ENCODE data around the gene ZC3H4.

Gene ZC3H4

DNA sequence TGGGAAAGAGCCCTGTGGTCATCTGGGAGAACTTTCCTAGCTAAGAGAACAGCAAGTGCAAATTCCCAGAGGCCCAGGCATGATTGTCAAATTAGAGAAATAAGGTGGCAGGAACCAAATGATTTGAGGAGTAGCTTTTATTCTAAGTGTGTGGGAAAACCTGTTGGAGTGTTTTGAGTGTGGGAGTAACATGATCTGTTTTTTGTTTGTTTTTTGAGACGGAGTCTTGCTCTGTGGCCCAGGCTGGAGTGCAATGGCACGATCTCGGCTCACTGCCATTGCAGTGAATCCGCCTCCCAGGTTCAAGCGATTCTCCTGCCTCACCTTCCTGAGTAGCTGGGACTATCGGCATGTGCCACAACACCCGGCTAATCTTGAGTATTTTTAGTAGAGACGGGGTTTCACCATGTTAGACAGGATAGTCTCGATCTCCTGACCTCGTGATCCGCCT is 19.5 kb upstream of the ZC3H4 start:
- no peak for DNase-seq

DNA sequence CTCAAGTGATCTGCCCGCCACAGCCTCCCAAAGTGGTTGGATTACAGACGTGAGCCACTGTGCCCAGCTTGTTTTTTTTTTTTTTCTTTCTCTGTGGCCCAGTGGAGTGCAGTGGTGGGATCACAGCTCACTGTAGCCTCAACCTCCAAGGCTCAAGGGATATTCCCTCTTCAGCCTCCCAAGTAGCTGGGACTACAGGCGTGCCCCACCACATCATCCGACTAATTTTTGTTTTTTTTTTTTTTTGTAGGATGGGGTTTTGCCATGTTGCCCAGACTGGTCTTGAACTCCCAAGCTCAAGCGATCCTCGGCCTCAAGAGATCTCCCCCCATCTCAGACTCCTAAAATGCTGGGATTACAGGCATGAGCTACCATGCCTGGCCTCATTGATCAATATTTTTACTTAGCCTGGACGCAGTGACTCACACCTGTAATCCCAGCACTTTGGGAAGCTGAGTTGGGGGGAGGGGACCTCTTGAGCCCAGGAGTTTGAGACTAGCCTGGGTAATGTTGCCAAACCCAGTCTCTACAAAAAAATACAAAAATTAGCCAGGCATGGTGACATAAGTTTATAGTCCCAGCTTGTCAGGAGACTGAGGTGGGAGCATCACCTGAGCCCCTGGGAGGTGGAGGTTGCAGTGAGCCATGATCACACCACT is 18.7 kb upstream of the ZC3H4 start:
- DNase-seq = no peak

DNA sequence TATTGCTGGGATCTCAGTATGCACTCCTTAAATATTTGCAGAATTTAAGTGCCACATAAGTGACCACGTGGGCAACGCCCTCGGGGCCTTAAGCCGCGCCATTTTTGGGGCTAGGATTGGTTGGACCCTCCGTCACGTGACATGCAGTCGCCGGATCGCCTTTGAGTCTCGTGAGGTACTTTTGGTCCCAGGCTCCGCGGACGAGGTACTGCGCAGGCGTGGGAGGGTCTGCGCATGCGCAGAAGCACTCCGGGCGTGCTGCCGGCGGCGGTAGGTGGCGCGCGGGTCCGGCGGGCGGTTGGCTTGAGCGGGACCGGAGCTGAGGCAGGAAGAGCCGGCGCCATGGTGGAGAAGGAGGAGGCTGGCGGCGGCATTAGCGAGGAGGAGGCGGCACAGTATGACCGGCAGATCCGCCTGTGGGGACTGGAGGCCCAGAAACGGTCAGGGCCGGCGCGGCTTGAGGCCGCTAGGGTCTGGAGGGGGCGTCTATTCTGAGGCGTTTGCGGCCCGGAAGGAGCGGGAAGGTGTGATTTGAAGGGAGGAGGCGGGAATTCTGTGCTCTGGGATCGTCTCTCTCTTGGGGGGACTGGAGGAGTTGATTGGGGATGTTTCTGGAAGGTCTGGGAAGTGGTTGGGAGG is 17.1 kb upstream of the ZC3H4 start, which contains the start of gene SAE1:
TSS of gene SAE1 (plus strand) at position 247 of the 639 bp plus-strand sequence. CDS start at position 343, 96 bp downstream.
- peak; percentile 99 for DNase-seq

DNA sequence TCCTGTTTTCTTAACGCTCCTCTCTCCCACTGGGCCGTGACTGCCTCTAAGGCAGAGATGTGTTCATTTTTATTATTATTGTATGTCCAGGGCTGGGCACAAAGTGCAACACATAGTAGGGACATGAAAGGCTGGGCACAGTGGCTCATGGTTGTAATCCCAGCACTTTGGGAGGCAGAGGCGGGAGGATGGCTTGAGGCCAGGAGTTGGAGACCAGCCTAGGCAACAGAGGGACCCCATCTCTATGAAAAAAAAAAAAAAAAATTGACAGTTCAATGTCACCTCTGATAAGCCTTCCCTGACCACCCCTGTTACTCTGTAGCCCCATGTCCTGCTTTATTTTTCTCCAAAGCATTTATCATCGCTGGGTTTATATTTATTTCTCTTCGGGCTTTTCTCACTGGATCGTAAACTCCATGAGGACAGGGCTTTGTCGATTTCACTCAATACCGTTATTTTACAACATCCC is 16.6 kb upstream of the ZC3H4 start:
- no peak for DNase-seq

DNA sequence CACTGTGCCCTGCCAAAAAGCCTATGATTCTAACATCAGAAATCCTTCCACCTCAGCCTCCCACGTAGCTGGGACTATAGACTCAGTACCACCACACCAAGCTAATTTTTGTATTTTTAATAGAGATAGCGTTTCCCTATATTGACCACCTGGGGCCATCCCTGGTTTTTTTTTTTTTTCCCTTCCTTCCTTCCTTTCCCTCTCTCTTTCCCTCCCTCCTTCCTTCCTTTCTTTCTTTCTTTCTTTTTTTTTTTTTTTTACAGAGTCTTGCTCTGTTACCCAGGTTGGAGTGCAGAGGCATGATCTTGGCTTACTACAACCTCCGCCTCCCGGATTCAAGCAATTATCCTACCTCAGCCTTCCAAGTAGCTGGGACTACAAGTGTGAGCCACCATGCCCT is 16.0 kb upstream of the ZC3H4 start:
- no peak for DNase-seq

DNA sequence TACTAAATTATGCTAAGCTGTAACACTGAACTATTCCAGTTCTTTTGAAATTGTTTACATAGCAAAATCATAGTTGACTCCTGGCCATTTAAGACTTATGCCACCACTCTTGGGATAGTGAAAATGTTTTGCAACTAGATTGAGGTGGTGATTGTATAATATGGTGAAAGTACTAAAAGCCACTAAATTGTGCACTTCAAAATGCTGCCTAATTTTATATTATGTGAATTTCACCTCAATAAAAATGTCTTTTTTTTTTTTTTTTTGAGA is 12.0 kb upstream of the ZC3H4 start:
- DNase-seq = no peak

DNA sequence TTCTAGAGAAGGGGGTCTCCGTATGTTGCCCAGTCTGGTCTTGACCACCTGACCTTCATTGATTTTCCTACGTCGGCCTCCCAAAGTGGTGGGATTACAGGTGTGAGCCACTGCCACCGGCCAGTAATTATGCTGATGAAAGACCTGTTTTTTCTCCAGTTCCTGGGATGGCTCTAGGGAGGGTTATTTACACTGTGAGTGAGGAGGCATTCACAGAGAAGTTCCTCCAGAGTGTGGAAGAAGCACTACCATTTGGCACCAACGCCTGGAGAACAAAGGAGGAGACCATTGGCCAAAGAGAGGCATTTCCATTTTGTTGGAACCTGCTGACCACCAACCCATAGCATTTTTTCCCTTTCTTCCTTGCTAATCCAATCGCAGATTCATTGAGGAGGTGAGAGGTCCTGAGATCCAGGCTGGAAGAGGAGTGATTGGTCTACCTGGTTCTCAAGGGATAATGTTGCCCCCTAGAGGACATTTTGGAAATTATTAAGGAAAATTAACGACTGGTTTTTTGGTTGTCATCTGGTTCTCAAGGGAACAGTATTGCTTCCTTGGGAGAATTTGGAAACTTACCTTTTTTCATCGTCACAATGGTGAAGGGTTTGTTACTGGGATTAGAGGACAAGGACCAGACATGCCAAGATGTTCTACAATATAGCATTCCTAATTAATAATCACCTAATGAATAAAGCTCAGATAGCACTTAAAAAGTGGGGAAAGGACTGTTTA is 11.5 kb upstream of the ZC3H4 start:
- DNase-seq = peak; percentile 71

DNA sequence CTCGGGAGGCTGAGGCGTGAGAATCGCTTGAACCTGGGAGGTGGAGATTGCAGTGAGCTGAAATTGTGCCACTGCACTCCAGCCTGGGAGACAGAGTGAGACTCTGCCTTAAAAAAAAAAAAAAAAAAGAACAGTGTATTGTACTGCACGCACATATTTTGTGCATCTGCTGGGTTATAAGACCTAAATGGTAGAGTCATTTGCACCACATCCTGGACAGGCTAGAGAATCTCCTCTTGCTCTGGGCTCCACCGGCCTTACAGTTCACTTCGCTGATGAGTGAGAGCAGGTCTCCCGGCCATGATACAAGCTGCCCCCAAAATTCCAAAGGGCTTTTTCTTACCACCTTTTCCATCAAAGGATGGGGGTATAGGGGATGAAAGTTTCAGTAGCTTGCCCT is 9.8 kb upstream of the ZC3H4 start:
- peak; percentile 37 for DNase-seq

DNA sequence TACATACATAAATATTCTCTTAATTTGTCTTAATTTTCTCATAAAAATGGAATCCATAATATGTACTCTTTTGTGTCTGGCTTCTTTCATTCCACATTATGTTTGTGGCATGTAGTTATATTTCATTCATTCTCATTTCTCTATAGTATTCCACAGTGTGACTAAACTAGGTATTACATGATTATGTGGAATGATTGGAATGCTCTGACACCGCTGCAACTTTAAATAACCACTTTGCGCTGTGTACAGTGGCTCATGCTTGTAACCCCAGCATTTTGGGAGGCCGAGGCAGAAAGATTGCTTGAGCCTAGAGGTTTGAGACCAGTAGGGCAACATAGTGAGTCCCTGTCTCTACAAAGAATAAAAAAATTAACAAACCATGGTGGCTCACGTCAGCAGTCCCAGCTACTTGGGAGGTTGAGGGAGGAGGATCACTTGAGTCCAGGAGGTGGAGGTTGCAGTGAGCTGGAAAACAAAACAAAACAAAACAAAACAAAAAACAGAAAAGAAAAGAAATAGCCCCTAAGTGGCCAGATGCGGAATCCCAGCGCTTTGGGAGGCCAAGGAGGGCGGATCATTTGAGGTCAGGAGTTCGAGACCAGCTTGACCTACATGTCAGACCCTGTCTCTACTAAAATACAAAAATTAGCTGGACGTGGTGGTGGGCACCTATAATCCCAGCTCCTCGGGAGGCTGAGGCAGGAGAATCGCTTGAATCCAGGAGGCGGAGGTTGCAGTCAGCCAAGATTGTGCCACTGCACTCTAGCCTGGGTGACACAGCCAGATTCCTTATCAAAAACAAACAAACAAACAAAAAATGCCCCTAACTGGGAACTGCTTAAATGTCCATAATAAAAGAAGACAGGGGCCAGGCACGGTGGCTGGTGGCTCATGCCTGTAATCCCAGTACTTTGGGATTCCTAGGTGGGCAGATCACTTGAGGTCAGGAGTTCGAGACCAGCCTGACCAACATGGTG is 9.1 kb upstream of the ZC3H4 start:
- peak; percentile 87 for DNase-seq

DNA sequence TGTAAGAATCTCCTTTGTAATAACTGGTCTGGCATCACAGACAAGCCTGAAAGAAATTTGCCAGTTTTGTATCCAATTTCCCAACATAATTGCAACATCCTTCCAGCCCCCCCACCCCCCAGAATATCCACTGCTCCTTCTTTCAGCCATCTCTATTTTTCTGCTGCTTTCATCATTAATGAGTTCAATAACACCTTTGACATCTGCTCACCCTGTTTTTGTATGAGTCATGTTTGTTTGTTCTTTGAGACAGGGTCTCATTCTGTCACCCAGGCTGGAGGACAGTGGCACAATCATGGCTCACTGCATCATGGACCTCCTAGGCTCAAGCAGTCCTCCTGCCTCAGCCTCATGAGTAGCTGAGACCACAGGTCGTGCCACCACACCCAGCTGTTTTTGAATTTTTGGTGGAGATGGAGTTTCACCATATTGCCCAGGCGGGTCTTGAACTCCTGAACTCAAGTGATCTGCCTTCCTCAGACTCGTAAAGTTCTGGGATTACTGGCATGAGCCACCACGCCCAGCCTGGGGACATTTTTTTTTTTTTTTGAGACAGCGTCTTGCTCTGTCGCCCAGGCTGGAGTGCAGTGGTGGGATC is 7.0 kb upstream of the ZC3H4 start:
- DNase-seq = no peak

DNA sequence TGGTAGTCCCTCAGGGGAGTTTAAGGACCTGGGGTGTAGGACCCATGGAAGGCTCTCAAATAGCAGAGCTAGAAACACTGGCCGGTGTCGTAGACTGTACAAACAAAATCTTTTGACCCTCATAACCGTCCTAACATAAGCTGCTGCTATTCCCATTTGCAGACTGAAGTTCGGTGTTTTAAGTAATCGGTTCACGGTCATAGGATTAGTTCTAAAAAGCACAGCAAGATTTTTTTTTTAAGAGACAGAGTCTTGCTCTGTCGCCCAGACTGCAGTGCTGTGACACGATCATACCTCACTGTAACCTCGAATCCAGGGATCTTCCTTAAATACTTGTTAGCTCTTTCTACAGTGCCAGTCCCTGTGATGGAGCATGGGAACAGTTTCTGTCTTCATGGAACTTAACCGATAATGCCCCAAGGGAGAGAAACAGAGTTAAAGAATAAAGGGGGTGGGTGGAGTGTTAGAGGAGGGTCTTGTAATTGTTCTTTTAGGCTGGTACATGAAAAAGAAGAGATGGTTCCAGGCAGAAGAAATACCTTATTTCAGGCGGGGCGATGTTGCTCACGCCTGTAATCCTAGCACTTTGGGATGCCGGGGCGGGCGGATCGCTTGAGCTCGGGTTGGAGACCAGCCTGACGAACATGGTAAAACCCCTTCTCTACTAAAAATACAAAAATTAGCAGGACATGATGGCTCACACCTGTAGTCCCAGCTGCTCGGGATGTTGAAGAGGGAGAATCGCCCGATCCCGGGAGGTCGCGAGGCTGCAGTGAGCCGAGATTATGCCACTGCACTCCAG is 475 bp upstream of the ZC3H4 start:
- DNase-seq = no peak

DNA sequence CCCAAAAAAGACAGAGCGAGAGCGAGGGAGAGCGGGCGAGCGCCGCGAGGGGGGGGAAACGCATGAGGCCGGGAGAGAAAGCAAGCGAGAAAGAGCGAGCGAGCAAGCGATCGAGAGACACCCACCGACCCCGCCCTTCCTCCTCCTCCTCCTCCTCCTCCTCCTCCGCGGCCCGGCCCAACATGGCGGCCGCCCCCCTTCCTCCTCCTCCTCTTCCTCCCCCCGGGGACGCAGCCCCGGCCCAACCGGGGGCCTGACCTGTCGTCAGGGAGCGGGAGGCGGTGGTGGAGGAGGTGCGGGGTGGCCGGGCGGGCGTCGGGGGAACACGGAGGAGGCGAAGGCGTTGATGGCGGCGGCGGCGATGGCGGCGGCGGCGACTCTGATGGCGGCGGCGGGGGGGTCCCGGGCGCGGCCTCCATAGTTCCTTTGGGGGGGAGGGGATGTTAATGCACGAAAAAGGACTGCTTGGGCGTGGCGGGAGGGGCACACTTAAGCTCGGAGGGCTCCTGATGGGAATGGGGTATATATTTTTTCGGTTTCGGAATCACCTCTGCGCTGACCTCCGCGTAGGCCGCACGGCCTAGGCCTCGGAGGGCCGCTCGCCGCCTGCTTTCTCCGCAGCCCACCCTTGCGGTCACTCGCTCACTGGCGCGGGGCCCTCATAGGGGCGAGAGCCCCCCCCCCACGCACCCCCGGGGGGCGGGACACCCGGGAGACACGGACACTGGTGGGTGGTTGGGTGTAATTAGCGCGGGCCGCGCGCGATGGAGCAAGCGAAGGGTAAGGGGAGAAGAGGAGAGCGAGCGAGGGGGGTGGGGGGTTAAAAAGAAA is 1.2 kb downstream of the ZC3H4 start:
- peak; percentile 94 for DNase-seq

DNA sequence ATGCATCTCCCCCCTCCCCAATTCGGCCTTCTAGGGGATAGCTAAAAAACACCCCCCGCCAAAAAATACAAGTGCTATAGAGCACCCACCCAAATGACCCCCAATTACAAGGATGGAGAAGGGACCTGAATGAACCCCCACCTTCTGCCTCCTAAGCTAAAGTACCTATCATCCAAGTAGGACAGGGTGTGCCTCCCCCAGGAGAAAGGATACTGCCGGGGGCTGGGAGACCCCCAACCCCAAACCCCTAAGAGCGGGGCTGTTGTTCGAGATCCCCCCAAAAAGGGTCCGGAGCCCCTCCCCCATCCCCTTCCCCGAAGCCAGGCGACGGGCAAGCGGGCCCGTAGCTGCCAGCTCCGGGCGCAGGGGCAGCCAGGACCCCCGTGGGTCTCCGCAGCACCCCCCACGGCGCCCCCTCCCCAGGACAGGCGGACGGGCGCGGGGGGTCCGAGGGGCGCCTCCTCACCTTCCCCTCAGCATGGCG is 1.9 kb downstream of the ZC3H4 start:
- DNase-seq = no peak

DNA sequence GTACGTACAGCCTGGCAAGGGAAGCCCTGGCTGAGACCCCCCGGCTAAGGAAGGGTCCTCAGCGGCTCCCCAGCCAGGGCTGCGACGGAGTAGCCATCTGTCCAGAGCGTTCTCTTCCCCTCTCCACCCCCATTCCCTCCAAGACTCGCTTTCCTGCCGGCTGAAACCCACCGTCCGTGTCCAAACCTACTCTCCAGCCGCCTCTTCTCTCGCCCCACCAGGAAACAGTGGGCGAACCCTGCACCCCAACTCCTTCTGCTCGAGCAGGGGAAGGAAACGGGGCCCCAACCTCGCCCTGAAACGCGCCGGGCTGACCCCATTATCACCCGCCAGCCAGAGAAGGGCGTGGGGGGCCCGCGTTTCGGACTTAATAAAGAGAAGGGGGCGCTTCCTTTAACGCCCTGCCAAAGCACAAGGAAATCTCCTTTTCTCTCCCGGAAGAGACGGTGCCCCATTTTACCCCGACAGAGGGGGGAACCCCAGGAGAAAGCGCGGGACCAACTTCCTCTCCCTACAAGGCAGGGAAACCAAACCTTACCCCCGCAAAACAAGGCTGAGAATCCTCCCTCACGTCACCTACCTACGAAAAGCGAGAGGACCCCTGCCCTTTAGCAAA is 2.5 kb downstream of the ZC3H4 start:
- DNase-seq = no peak

DNA sequence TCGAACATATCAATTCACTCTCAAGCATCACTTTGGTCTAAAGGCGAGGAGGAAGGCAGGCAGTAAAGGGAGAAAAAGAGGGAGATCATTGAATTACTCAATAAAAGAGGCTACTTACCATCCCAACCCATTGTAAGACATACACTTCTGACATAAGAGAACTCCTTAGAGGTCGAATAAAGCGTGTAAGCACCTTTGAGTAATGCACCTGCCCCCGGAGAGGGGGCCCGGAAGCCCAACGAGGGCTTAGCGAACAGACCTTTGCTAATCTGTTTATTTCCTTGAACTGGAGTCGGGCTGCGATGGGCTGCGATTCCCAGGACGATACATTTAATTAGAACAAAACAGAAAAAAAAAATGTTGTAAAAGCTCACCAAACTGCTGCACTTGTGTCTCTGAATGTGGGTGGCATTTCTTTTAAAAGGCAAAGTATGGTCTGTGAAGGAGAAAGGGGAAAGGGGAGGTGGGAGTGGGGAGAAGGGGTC is 3.0 kb downstream of the ZC3H4 start:
- DNase-seq = no peak

DNA sequence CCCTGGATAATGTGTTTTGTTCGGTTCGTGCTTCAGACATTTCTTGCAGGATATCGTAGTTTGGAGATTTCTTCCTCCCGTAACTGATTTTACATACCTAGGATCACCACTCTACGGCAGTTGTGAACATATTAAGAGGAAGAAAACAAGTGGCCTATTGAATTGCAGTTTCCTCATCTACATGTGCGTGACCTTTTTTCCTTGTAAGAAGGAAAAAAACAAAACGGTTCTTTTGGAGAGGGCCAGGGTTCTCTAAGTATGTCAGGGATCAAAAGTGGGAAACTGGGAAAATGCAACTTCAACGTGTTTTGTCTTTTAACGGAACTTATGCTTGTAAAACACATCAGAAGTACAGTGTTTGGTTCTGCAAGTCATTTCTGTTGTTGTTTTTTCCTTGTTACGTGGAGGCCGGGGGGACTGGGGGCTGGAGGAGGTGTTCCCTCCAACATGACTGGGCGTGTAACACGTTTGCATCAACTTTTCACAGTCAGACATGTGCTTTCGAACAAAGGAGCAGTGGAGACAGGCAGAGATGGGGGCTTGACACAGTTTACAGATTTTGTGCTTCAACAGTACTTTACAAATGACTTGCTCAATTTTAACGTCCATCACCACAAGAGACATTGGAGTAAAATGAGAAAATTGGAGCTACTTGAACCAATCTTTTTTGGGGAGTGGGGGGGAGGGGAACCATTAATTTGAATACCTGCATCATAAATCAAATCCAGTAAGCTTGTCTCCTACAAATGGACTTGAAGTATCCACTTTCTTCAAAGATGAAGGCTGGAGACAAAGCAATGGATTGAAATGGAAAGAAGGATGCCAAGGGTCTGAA is 3.8 kb downstream of the ZC3H4 start:
- DNase-seq = peak; percentile 72

DNA sequence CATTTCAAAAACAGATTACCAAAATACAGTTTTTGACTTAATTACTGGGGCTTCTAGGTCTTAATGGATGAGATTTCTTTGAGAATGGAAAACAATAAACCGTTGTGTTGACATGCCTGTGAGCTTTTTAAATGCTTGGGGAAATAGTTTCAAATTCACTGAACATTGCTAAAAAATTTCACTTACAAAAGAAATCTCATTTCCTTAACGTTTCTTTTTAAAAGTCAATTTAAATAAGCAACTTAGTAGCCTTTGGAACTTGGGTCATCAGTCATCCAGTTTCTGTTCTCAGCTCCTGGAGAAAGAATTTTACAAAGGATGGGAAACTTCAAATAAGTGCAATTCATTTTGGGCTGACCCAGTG is 4.4 kb downstream of the ZC3H4 start:
- no peak for DNase-seq

DNA sequence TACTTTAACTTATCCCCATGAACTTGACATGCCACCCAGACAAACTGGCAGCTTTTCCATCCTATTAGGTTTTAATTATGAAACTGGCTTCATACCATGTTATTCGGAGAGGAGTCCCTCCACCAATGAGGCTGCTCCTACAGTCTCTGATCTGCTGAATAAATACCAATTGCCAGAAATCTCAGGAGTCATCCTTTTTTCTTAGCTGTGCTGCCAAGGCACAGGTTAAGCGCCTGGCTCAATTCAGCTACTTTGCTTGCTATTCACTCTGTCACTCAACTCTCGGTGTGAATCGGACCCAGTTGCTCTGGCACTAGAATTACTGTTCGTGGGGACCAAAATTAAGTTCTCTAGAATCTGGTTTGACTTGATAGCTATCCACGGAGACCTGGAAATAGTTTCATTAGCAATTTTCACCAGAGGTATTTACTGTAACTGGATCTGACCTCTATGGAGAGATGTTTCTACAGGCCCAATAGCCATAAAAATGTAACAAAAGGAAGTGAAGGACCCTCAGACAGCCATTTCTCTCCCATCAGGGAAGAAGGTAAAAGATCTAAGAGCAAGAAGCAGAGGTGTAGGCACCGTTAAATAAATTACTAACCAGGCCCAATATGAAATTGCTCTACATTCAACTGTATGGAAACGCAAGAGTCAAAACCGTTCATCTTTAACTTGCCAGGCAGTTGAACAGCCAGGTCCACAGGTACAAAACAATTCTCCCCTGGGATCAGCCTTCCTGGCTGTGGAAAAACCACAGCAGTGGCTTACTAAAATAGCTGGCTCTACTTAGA is 5.4 kb downstream of the ZC3H4 start:
- DNase-seq = no peak
